GM18873 (cell line): ENCODE results near the gene KIF22.

Source experiments
- ATAC-seq: cut with Tn5 transposase; IDR thresholded peaks from one replicate; pipeline ENCODE4 v1.9.1; 2021; ENCODE audit warnings: mild to moderate bottlenecking, moderate library complexity, moderate number of reproducible peaks; ENCODE audit not compliant: unreplicated experiment, low FRiP score

KIF22 gene

GRCh38 chr16:29812754-29813643 is 22.4 kb downstream of the KIF22 start:
- no peak for ATAC-seq

DNA sequence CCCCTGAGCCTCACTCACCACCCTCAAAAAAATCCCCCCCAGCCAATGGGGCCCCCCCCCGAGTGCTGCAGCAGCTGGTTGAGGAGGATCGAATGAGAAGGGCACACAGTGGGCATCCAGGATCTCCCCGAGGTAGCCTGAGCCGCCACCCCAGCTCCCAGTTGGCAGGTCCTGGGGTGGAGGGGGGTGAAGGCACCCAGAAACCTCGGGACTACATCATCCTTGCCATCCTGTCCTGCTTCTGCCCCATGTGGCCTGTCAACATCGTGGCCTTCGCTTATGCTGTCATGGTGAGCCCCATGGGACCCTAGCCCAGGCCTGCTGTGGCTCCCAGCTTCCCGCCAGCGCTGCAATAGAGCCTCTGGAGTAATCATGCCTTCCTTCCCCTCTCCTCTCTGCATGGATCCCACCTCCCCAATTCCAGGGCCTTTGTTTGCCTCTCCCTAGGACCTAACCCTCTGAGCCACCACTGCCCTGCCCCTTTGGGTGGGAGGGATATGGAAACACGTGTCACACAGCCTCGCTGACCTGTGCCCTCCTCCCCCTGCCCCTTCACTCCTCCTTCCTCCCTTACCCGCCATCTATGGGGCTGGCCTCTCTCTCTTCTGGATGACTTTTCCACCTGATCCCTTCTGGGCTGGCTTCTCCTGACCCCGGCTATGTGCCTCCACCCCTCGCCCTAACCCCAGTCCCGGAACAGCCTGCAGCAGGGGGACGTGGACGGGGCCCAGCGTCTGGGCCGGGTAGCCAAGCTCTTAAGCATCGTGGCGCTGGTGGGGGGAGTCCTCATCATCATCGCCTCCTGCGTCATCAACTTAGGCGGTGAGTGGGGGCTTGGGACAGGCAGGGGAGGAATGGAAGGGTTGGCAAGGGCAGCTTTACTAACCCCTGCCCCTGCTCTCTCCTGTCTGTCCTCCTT is 23.4 kb downstream of the KIF22 start:
- no peak for ATAC-seq

DNA sequence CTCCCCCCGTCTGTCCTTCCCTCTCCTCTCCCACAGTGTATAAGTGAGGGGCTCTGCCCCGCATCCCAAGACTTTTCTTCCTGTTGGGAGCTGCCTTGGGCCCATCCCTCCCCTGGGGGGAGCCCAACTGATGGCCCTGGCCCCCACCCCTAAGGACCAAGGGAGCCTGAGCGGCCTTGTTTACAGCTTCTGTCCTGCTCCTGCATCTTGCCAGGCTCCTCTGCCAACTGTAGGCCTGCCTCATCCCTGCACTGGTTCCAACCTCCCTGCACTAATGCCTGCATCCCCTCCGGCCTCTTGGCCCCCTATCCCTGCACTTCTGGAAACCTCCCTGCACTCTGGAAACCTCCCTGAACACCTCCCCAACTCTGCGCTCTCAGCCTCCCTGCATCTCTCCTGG is 24.0 kb downstream of the KIF22 start:
- ATAC-seq = no peak

DNA sequence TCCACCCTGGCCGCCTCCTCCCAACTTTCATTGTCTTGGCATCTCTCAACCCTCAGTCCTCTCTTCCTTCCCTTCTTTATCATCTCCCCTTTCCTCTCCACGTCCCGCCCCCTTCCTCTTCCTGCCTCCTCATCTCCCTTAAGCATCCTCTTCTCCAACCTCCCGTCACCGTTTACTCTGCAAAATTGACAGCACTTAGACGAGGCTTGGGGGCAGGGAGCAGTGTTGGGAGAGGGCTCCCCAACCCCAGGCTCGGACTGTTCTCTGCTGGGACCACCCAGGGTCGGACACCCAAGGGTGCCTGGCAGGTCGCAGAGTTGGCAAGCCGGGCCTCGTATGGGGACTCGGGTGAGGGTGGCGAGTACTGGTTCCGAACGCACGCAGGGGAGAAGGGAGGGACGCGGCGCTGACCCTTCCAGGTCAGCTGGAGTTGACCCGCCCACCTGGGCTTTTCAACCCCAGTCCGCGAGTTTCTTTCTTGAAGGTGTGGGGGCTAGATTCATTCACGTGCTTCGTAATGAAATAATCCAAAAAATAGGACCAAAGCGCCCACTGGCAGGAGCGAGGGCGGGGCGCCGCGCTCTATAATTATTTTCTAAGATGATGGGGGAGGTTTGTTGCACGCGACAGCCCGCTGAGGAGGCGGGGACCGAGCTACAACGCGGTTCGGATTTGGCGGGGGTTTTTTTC is 24.6 kb downstream of the KIF22 start:
- ATAC-seq = no peak

- ATAC-seq = peak; percentile 66
Observed at GRCh38 chr16:29815793-29816693, 25.5 kb downstream of the KIF22 start, which contains the start of gene PAGR1. Gene PAGR1, plus strand, starts transcription at chr16:29816152. Its CDS starts 374 bp downstream, at chr16:29816526.

DNA sequence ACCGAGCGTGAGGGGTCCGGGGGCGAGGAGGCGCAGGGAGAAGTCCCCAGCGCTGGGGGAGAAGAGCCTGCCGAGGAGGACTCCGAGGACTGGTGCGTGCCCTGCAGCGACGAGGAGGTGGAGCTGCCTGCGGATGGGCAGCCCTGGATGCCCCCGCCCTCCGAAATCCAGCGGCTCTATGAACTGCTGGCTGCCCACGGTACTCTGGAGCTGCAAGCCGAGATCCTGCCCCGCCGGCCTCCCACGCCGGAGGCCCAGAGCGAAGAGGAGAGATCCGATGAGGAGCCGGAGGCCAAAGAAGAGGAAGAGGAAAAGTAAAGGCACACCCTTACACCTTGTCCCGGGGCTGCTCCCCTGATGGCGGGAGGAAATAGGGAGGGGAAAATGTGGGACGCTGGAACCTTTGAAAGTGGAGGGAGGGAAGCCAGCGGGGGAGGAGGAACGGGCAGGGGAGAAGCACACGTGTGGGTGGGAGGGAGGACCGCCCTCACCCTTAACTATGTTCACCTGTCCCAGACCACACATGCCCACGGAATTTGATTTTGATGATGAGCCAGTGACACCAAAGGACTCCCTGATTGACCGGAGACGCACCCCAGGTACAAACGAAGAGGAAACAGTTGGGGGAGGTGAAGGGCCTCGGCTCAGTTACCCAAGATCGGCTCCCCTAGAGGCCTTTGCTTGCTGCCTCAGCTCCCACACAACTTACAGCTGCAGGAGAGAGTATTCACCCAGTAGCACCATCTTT is 26.3 kb downstream of the KIF22 start:
- ATAC-seq = no peak

GRCh38 chr16:29818082-29818481 is 27.5 kb downstream of the KIF22 start:
- ATAC-seq = no peak

DNA sequence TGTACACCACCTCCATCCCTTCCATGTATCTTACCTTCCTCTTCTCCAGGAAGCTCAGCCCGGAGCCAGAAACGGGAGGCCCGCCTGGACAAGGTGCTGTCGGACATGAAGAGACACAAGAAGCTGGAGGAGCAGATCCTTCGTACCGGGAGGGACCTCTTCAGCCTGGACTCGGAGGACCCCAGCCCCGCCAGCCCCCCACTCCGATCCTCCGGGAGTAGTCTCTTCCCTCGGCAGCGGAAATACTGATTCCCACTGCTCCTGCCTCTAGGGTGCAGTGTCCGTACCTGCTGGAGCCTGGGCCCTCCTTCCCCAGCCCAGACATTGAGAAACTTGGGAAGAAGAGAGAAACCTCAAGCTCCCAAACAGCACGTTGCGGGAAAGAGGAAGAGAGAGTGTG is 29.0 kb downstream of the KIF22 start:
- ATAC-seq = no peak

GRCh38 chr16:29820271-29820701 is 29.7 kb downstream of the KIF22 start, which contains the start of gene MVP:
Gene MVP, plus strand, starts transcription at chr16:29820462. Its CDS starts 10,088 bp downstream, at chr16:29830550.
- ATAC-seq = no peak

DNA sequence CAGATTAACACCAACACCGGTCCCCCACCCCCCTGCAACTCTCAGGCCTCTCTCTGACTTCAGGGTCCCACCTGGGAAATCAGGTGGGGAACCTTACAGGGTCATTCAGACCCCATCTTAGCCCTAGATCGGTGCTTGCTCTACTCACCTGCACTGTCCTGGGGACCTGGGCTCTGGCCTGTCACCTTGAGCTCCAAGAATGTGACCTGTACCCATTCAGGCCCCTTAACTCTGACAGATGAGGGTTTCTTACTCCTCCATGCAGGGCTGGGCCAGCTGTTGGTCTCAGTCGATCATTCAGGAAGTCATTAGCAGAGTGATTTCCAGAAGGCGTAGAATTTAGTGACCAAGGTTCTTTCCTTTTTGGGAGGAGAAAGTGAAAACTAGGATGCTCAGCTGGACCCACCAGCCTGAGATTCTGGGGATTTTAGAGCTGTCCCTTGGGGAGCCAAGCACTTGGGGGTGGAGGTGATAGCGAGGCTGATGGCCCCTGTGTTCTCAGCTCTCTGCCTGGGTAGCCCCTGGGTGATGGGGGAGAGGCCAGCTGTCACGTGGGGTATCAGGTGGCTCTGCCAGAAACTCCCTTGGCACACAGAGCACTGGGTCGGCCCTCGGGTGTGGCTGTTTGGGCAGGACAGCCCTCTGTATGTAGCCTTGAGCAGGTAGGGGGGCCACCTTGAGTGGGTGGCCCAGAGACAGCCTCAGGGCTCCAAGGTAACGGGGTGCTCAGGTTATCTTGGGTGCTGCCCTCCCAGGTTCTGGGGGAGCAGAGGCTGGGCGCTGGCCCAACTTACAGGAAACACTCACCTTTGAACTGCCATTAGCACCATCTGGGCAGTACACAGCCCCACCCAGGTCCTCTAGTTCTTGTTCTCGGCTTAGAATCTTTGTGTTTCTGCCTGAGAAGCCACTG is 30.4 kb downstream of the KIF22 start:
- peak; percentile 38 for ATAC-seq

GRCh38 chr16:29821643-29822115 is 31.1 kb downstream of the KIF22 start:
- ATAC-seq = no peak

GRCh38 chr16:29824589-29825144 is 34.1 kb downstream of the KIF22 start:
- no peak for ATAC-seq

- ATAC-seq = no peak
Observed at GRCh38 chr16:29825145-29826044, 34.8 kb downstream of the KIF22 start.

- no peak for ATAC-seq
Observed at GRCh38 chr16:29826342-29826695, 35.8 kb downstream of the KIF22 start.

GRCh38 chr16:29830774-29831173 is 40.2 kb downstream of the KIF22 start:
- ATAC-seq = no peak

DNA sequence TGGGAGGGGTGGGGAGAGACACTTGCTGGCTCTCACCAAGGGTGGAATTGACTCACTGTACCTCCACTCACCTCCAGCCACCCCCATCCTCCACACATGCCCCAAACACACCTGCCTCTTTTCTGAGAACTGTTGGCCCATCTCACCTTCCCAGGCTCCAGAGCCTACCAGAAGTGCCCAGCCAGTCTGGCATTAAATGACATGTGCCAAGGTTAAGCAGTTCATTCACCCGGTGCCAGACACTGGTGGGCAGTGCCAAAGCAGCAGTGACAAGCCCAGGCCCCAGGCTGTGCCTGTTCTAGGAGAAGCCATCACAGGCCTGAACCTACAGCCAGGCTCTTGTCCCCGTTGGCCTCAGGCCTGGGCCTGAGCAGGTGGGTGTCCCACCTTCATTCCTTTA is 40.9 kb downstream of the KIF22 start:
- no peak for ATAC-seq
